Activated CD8-positive, alpha-beta memory T cell treated with anti-CD3 and anti-CD28 coated beads for 24 hours (primary cell): ENCODE results near the gene MAST4.

ENCODE experiments used
- DNase-seq: peaks from one replicate; pipeline ENCODE4 v3.0.0-alpha.2; 2020

The MAST4 gene

DNA sequence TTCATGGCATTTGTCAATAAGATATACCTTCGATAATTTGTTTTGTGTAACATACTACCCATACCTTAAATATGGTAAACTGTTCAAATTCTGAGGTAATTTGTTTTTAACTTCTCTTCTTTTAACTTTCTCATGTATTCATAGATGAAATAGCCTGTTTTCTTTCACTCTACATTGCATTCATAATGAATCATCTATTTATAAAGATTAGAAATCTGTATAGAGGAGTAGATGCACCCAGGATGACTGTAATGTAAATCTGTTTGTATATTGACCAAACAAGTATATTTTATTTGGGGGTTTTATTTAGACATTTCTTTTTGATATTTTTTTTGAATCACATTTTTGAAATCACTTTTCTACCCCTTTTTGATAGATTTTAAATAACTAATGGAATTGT, 455.8 kb downstream of the MAST4 start:
- no peak for DNase-seq

DNA sequence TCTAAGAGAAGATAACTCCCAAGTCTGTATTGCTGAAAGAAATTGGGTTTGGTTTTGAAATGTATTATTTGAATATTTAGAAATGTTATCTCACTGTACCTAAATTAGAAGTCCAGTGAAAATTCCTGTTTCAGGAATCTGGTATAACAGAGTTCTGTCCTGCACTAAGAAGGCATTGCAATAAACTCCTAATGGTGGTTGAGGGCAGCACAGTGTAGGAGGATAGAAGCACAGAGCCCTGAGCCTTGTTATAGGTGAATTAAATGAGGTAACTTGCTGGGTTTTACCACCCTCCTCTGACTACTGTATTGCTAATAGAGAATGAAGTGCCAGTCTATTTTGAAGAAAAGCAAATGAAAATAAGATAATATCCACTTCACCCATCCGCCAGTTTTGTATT, 457.0 kb downstream of the MAST4 start:
- DNase-seq, result no peak

DNA sequence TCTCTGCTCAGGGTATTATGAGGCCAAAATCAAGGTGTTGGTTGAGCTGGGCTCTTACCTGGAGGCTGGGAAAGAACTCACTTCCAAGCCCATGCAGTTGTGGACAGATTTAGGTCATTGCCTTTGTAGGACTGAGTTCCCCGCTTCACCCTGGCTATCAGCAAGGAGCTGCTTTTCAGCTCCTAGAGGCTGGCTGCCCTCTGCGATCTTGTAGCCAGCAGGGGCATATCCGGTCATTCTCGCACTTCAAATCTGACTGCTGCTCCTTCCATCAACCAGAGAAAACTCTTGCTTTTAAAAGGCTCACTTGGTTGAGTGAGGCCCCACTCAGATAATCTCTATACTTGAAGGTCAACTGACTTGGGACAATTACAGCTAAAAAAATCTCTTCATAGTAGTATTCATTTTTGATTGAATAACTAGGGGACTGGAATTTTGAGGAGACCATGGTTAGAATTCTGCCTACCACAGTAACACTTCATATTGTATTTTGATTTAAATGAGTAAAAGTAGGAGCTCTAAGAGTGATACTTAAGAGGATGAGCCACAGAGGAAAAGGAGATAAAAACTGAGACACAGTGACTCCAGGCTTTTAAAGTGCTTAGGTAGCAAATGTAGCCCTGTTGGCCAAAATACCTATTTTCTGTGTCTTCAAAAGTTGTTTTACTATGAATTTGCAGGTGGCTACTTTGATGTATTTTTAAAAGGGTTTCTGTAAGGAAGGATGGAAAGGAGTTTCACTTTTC, 463.0 kb downstream of the MAST4 start:
- no peak for DNase-seq

DNA sequence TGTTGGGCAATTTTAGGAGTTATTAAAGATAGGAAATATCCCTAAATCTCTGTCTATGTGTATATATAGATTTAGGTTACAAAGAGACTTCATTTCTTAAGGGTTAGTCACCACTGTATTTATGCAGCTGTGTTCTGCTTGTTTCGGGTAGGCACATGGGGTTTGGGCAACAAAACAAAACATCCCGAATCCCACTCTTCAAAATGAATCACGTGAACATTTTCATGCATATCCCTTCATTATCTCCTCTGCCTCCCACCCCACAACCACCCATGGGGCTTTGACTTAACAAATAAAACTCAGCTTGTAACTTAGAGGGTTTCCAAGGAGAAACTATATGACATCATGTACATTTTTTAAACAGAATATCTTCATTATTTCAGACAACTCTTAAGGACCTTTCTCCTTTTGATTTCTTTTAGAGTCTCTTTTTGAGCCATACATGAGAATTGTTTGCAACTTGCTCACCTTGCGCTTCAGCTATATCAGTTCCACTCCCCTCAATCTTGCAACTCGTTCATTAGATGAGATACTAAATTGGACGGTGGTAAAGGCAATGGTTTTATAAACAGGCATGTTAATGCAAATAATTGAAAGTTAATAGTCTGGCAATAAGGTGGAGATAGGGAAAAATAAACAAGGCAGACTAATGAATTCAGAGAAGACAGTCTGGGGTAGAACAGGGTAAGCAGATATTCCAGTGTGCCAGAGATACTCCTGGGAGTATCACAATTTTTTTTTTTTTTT, 463.7 kb downstream of the MAST4 start:
- no peak for DNase-seq

DNA sequence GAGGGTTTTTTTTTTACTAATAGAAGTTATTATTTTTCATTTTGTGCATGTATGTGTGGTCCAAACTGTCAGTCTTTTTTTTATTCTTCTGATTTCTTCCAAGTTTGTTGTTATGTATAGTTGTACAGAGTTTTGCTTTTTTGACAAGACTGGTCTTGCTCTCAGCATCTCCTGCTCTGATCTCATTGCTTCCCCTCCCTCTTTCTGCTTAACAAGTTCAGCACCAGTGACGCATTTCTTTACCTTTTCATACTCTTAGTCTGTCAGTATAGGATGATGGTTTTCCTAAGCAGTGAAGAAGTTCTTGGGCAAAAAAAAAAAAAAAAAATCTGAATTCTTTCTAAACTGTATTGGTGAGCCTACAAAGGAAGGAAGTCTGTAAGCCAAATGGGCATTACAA, 465.3 kb downstream of the MAST4 start:
- DNase-seq, result no peak

DNA sequence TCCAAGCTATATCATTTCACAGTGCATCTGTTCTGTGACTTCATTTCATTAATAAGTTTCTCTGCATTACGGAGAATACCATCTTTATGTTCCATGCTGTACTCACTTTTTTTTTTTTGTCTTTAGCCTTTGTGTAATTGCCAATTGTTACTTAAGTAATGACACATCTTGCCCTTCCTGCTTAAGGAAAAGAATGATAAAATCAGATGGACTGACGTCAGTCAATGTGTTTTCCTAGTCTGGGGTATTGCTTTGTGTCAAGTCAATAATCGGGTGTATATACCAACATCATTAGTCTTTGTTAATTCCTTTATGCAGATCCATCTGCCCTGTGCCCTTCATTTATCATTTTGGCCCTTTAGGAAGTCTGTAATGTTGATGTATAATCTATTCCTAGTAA, 466.9 kb downstream of the MAST4 start:
- DNase-seq, result no peak

DNA sequence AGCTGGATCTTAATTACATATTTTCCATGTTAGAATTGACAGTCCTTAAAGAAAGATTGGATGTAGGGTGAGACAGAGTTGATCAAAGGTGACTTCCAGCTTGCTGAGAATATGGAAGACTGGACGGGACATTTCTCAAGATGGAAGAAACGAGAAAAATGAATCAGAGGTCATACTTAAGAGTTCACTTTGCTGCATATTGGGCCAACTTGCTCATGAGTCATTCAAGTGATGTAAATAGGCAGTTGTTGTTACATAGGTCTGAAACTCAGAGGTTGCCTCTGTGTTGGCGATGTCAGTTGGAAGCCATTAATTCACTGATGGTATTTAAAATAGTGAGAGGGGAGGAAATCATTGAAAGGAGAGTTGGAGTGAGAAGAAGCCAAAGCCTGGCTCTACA, 467.6 kb downstream of the MAST4 start:
- DNase-seq, result no peak

DNA sequence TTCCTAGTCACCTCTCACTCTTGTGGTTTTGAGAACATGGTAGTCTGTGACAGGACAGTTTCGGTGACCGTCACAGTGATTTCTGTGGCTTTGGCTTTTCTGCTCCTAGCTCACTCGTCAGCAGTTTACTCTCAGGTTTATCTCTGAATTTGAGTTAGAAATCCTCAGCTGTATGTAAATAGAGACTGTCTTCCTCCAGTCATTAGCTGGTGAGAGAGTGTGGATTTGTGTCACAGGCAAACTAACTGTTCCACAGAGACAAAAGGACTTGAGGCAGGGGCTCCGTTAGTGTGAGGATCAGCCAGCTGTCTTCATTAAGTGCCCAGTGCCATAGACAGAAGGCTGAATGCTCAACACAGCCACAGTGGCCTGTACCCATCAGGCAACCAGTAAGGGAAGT, 469.0 kb downstream of the MAST4 start:
- no peak for DNase-seq

DNA sequence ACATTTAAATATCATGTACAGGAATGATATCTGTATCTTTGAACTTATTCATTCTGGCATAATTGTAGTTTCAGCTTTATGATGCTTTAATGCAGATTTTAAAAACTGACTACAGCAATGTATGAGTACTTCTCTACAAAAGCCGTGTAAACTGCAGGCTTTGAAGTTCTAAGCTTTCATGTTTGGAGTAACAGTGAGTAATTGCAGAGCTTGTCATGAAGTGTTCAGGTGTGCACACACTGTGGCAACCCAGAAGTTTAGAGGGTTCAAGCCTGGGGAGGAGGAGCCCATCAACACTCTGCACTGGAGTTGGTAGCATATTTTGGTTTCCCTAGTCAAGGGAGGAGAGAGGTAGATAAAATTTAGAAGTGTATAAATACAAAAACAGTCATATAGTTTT, 469.5 kb downstream of the MAST4 start:
- DNase-seq, result no peak

DNA sequence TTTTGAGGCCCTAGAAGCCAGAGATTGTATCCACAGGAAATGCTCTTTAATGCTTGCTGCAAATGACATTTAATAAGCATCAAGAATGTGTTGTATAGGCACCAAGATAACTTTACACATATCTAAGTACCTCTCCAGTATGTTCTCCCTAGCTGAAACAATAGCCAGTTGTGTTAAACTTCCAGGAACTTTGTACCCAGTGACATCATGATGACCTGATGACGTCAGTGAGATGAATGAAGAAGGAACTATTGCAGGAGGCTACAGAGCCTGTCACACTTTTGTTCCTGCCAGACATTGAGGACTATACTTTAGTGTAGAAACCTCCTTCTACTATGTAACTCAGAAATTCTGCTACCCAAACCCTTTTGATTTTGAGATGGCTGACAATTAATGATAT, 470.6 kb downstream of the MAST4 start:
- DNase-seq, result no peak

DNA sequence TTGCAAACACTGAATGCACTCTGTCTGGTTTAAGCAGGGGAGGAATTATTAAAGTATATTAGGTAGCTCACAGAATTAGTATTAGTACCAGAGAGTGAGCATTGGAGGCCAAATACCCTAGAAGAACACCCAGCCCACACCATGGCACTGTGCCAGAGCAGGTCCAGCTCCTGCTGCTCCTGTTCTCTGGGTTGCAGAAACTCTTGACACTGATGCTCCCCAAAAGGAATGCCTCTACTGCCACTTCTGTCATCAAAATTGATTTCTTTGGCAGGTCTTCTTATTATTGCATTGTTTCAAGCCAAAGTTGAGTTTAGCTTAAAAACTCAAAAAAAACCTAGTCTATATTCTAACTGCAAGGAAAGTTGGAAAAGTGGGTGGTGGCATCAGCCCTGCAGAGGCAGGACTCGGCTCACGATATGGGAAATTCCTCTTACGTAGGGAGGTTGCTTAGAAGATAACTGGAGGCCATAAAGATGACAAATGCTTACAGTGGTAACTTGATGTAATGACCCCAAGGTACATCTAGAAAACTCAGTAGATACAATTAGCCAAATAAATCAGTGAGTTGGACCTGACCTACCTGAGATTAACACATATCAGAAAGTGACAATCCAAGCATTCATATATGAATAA, 477.0 kb downstream of the MAST4 start:
- no peak for DNase-seq

DNA sequence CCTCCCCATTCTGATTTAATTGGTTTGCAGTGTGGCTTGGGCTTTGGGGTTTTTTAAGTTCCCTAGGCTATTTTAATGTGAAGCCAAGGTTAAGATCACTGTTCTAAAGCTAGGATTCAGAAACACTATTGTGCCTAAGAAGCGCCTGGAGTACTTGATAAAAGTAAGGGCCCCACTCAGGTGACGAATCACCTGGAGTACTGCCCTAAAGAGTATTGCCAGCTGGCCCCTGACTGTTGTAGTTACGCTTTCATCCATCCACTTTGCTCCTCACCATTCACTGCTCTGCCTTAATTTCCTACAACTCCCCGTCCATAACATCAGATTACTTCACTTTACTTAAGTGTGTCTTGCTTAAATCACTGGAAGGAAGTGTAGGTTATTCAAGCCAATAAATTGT, 481.1 kb downstream of the MAST4 start:
- no peak for DNase-seq

DNA sequence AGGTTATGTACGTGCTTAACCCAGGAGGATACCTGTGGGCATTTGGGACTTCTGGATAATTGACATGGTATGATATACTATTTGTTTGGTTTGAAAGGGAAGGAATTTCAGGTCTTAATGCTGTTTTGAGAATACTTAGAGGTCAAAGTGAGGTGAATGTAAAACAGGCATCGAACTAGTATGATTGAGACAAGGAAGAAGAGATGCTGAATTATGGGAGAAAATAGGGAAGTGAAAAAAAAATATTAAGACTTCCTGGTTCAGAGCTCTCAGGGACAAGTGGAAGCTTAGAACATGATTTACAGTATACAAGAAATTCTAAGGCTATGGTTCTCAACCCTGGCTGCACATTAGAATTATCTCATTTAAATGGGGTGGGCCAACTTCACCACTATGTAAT, 485.1 kb downstream of the MAST4 start:
- DNase-seq, result no peak

DNA sequence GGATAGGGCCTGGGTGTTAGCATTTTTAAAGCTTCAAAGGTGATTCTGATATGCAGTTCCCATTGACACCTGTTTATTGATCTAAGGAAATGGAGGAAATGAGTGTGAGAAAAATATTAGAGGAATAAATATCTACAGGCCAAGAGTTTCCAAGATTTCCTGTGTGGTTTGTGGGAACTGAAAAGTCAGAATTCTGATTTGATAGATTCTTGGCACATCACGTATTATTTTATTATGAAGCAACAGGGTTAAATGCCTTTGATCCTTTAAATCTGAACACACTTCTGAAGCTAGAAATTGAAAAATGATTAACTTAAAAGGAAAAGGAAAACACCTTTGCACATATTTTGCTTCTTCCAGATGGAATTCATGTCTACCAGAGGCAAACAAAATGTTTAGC, 486.7 kb downstream of the MAST4 start:
- no peak for DNase-seq

DNA sequence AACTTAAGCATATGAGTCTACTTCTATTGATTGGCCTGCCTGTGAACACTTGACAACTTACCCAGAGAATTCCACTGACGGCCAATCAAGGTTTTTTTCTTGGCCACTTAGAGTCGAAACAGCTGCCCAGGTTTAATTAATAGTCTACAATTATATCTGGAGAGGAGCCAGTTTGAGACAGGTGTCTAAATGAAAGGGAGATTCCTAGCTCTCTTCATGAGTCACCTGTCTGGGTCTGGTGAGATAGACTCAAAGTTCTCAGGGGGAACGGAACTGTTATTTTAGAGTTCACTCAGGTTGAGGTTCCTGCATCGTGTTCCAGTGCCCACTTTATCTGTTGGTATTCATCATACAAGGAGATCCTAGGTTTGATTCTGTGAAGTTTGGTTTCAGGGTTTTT, 489.4 kb downstream of the MAST4 start:
- no peak for DNase-seq

DNA sequence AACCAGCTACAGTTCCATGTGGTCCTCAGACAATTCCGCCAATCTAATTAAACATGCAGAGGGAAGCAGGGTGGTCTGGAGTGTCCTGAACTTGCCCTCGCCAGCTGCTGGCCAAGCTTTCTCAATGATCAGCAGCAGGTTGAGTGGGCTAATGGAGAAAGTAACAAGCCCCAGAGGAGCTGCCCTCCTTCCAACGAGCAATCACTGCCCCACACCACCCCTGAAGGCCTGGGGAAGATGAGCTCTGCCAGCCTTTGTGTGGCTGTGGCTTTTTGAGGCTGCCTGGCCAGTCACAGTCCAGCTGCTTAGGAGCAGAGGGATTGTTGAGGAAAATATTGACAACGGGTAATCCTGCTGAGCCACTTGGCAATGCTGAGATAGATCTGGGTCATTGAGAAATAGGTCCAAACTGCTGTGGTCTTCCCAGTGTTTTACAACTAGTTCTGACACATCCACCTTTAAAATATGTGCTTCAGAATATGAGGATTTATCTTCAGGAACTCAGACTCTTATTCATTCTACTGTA, 493.1 kb downstream of the MAST4 start:
- DNase-seq, result no peak

DNA sequence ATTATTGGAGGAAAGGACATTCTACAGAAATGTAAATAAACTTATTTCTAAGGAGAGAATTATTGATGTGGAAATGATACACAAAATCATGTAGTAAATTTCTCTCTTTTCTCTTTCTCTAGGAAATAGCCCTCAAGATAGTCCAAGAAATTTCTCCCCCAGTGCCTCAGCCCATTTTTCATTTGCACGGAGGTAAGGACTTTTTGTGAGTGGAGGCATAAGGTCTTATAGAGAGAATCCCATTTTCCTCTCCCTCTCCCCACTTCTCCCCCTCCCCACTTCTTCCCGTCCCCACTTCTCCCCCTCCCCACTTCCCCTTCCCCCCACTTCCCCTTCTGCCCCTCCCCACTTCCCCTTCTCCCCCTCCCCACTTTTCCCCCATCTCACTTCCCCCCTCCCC, 493.8 kb downstream of the MAST4 start:
- DNase-seq, result no peak

DNA sequence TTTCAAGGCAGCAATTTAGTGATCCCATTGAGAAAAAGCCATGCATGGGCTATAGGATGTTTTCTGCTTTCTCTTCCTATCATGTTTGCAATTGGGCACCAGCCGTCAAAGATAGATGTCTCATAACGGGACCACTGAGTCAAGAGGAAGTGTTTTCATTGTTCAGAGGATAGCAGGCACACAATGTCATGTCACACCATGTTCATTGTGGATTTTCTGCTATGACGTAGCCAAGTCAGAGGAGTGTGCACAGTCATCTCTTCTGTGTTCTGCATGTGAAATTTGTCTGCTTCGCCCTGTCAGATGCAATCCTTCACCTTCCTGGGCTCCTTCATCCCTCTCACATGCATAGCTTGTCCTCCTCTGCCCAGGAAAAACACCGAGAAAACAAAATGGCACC, 494.4 kb downstream of the MAST4 start:
- DNase-seq, result no peak

DNA sequence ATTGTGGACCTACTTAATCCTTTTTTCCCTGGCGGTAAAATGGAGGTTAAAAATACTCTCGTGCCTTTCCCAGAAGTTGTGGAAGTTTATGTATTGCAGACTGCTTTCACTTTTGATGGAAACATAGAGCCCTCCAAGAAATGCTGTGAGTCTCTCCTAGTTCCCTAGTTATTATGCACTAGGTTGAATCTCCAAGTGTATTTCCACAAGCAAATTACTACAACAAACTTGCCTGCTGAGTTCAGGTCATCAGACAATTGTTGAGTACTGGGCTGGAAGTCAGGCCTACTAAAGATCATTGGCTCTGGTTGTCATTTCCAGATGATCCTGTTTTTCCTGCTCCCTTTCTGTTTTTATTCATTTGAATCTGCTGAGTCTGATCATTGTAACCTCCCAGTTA, 496.3 kb downstream of the MAST4 start:
- DNase-seq, result no peak

DNA sequence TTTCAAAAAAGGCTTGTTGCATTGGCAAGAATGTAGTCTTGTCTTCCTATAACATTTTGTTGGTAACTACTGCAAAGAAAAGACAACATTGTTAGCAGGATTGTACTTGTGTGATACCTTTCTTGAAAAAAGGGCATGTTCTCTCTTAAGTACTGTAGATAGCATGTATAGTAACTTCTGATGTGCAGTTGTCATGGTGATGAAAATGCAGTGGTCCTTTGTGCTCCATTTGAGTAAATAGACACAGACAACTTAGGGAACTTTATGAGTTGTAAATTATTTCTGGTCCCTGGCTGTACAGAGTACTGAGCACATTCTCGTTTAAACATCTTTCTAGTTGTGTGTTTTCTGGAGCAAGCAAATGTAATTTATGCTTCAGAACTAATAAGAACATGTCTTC, 497.1 kb downstream of the MAST4 start:
- no peak for DNase-seq

DNA sequence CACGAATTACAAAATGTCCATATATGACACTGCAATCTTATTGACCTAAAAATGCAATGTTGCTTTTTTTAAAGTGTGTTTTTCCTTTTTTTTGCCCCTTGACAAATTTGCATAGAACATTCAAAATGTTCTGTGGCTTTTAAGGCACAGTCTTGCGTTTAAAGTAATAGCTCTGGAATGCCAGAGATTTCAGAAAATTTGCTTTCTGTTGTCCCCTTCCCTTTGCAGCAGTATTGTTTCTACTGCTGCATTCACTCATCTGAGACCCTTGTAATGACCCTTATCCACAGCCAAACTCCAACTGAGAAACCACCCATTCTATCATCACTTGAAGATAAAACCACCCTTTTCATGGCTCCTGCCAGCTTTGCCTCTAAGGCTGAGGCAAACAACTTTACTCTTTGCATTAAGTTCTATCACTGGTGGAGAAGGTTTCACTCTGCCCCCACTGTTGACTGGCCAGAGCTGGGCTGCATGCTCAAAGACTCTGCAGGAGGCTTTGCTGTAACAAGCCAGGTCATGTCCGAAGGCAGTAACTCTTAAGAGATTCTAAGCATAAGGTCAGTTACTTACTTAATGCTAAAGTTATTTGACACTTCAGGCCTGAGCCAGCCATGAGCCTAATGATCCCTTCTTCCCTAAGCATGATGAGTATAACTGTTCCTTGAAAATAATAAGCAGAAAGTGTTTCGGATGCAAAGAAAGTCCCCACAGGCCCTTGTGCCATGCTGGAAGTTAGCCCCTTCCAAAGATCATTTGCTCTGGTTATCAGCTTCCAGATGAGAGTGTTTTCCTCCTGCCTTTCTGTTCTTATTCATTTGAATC, 498.5 kb downstream of the MAST4 start:
- no peak for DNase-seq

DNA sequence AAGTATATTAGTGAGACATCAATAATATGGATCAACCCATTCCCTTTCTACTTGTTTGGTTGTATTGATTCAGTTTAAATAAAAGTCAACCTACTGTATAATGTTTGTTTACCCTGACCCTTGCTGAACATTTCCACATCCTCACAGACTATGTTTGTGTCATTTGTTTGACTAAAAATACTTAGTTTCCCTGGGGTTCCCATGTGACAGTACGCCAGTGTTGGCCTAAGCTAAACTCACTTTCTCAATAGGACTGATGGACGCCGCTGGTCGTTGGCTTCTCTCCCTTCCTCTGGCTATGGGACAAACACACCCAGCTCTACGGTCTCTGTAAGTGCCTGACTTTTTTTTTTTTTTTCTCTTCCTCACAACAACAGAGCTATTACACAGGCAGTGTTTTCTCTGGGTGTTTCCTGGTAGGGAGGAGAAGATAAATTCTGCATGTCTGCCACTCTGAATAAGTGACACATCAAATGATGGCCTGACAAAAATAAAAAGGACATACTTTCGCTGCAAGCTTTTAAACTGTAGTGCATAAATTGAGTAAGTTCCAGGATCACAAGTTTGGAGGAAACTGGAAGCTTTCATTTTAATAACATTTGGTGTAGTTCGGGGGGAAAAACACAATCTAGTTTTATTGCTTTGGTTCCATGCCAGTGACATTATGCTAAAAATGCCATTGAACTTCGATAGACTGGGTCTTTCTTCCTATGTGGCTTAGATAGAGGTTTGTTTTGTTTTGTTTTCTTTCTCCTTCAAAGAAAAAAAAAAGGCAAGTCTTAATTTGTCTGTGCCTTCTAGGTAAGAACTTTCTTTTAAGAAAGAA, 499.4 kb downstream of the MAST4 start:
- DNase-seq, result no peak
